Neural cell (in vitro differentiated cells): ENCODE measurements around the gene PFKL. TPM values are rescaled to one million over a fixed set of nuclear protein-coding genes. Genes with fewer than 3 reads are reported as not detected.

Experiments used
- H2AFZ ChIP-seq: fragments of 200-600, 300-800 bp; sonication (generic), shearing (Covaris generic); 2 replicates; pipeline ENCODE4 v1.6.0; 2014; ENCODE audit warnings: low read depth, mild to moderate bottlenecking, antibody characterized with exemption, low read length, moderate library complexity
- H3F3A ChIP-seq: fragments of 200-600 bp; shearing (Covaris generic); 2 replicates; pipeline ENCODE4 v1.6.1; 2016; ENCODE audit warnings: mild to moderate bottlenecking, moderate library complexity, mixed read lengths, antibody characterized with exemption, low read length; ENCODE audit not compliant: insufficient read depth, poor library complexity, severe bottlenecking
- H3K27ac ChIP-seq: fragments of 200-600, 300-800 bp; sonication (generic), shearing (Covaris generic); 2 replicates; pipeline ENCODE4 v1.5.1; 2014; ENCODE audit warnings: mild to moderate bottlenecking, low read length, moderate library complexity
- H3K27me3 ChIP-seq: fragments of 300-800, 200-600 bp; sonication (generic), shearing (Covaris generic); 2 replicates; pipeline ENCODE4 v1.6.0; 2014; ENCODE audit warnings: mild to moderate bottlenecking, low read depth, low read length, moderate library complexity; ENCODE audit not compliant: insufficient read depth
- H3K36me3 ChIP-seq: fragments of 300-800, 200-600 bp; sonication (generic), shearing (Covaris generic); 2 replicates; pipeline ENCODE4 v1.5.1; 2014; ENCODE audit warnings: mild to moderate bottlenecking, antibody characterized with exemption, low read length, moderate library complexity; ENCODE audit not compliant: insufficient read depth
- H3K4me2 ChIP-seq: fragments of 300-800, 200-600 bp; sonication (generic), shearing (Covaris generic); 2 replicates; pipeline ENCODE4 v1.6.0; 2014; ENCODE audit warnings: mild to moderate bottlenecking, low read length
- H3K4me3 ChIP-seq: fragments of 300-800, 200-600 bp; sonication (generic), shearing (Covaris generic); 2 replicates; pipeline ENCODE4 v1.5.1; 2014; ENCODE audit warnings: mild to moderate bottlenecking, low read length, moderate library complexity
- H3K79me2 ChIP-seq: fragments of 200-600 bp; shearing (Covaris generic); replicated peaks from 2 replicates; pipeline ENCODE4 v1.6.0; 2014; ENCODE audit warnings: mild to moderate bottlenecking, low read length, moderate library complexity; ENCODE audit not compliant: insufficient read depth
- H3K9ac ChIP-seq: fragments of 300-800, 200-600 bp; sonication (generic), shearing (Covaris generic); 2 replicates; pipeline ENCODE4 v1.6.1; 2016; ENCODE audit warnings: mild to moderate bottlenecking, low read length, mixed read lengths
- H3K9me2 ChIP-seq: fragments of 200-600 bp; shearing (Covaris generic); 2 replicates; pipeline ENCODE4 v1.6.1; 2016; ENCODE audit warnings: mild to moderate bottlenecking, low read length, mixed read lengths; ENCODE audit not compliant: insufficient read depth
- H3K9me3 ChIP-seq: fragments of 200-600, 300-800 bp; sonication (generic), shearing (Covaris generic); 2 replicates; pipeline ENCODE4 v1.6.1; 2016; ENCODE audit warnings: mild to moderate bottlenecking, mixed run types, low read length, moderate library complexity, mixed read lengths
- H4K20me1 ChIP-seq: fragments of 200-600 bp; shearing (Covaris generic); 2 replicates; pipeline ENCODE4 v1.6.1; 2016; ENCODE audit warnings: mild to moderate bottlenecking, mixed run types; ENCODE audit not compliant: insufficient read depth
- CTCF ChIP-seq: fragments of 450-650 bp; IDR thresholded peaks from 2 replicates; pipeline ENCODE4 v1.5.1; 2014; ENCODE audit warnings: antibody characterized with exemption, mild to moderate bottlenecking, moderate library complexity; ENCODE audit not compliant: poor library complexity, severe bottlenecking
- EP300 ChIP-seq: fragments of 450-650 bp; conservative IDR thresholded peaks from 2 replicates; pipeline ENCODE4 v1.6.1; 2014; ENCODE audit warnings: antibody characterized with exemption, mild to moderate bottlenecking, moderate library complexity; ENCODE audit not compliant: poor library complexity, severe bottlenecking
- EZH2 ChIP-seq: fragments of 200-600, 300-800 bp; shearing (Covaris generic), sonication (generic); IDR thresholded peaks from 2 replicates; pipeline ENCODE4 v1.6.1; 2014; ENCODE audit warnings: antibody characterized with exemption, low read length, borderline replicate concordance, mild to moderate bottlenecking; ENCODE audit not compliant: insufficient read depth, poor library complexity, severe bottlenecking
- MXI1 ChIP-seq: fragments of 450-650 bp; conservative IDR thresholded peaks from 2 replicates; pipeline ENCODE4 v1.6.1; 2014; ENCODE audit warnings: antibody characterized with exemption, mild to moderate bottlenecking; ENCODE audit not compliant: poor library complexity, severe bottlenecking
- POLR2AphosphoS5 ChIP-seq: IDR thresholded peaks from 2 replicates; pipeline ENCODE4 v1.6.1; 2012
- RAD21 ChIP-seq: fragments of 450-650 bp; conservative IDR thresholded peaks from 2 replicates; pipeline ENCODE4 v1.6.1; 2014; ENCODE audit warnings: antibody characterized with exemption, mild to moderate bottlenecking, moderate library complexity
- REST ChIP-seq: IDR thresholded peaks from 2 replicates; pipeline ENCODE4 v1.6.1; 2012; ENCODE audit warnings: borderline replicate concordance
- SMC3 ChIP-seq: fragments of 450-650 bp; conservative IDR thresholded peaks from 2 replicates; pipeline ENCODE4 v1.6.1; 2014; ENCODE audit warnings: antibody characterized with exemption, mild to moderate bottlenecking, moderate library complexity; ENCODE audit not compliant: poor library complexity
- TAF1 ChIP-seq: IDR thresholded peaks from 2 replicates; pipeline ENCODE4 v1.6.1; 2012; ENCODE audit warnings: low read depth
- polyA plus RNA-seq: library from polyadenylated mRNA; depleted of rRNA; stranded (reverse); fragments of >200 nt; gene quantifications from 2 replicates; pipeline ENCODE4 v1.2.3, GENCODE V29; 2014

PFKL gene
- polyA plus RNA-seq, 1 donor from 2014 or later, result 79.6 TPM

GRCh38 chr21:44316277-44316900 is 16.5 kb downstream of the PFKL start:
- H3F3A ChIP-seq, result no peaks in the 10 kb centered on the region
- no peaks in the 10 kb centered on the region for H3K9me3 ChIP-seq
- H3K79me2 ChIP-seq, result no peaks in the 10 kb centered on the region
- H3K27me3 ChIP-seq, result no peaks in the 10 kb centered on the region
- H3K9me2 ChIP-seq, result no peaks in the 10 kb centered on the region
- no peaks in the 10 kb centered on the region for H3K36me3 ChIP-seq
- TF ChIP-seq POLR2AphosphoS5, result no peak
- TF ChIP-seq MXI1, result no peak
- no peak for TF ChIP-seq RAD21
- no peak for TF ChIP-seq EP300
- TF ChIP-seq REST, result no peak
- TF ChIP-seq SMC3, result no peak
- TF ChIP-seq CTCF, result no peak
- TF ChIP-seq EZH2, result no peak
- TF ChIP-seq TAF1, result no peak
- no peaks in the 10 kb centered on the region for H4K20me1 ChIP-seq
- H3K27ac ChIP-seq, result no peak overlapping the region
- no peak overlapping the region for H3K4me3 ChIP-seq
- no peak overlapping the region for H2AFZ ChIP-seq
- no peak overlapping the region for H3K4me2 ChIP-seq
- H3K9ac ChIP-seq, result no peak overlapping the region

- no peaks in the 10 kb centered on the region for H3F3A ChIP-seq
- H2AFZ ChIP-seq, result no peak overlapping the region
- H3K27ac ChIP-seq, result no peak overlapping the region
- H3K9ac ChIP-seq, result no peak overlapping the region
- H3K9me3 ChIP-seq, result no peaks in the 10 kb centered on the region
- no peaks in the 10 kb centered on the region for H3K36me3 ChIP-seq
- H3K4me3 ChIP-seq, result no peak overlapping the region
- no peaks in the 10 kb centered on the region for H4K20me1 ChIP-seq
- H3K79me2 ChIP-seq, result no peaks in the 10 kb centered on the region
- TF ChIP-seq SMC3 (no peak), POLR2AphosphoS5 (no peak), EP300 (no peak), REST (no peak), RAD21 (no peak), MXI1 (no peak), TAF1 (no peak), CTCF (no peak), EZH2 (no peak)
- H3K27me3 ChIP-seq, result no peaks in the 10 kb centered on the region
- H3K4me2 ChIP-seq, result no peak overlapping the region
- no peaks in the 10 kb centered on the region for H3K9me2 ChIP-seq
Observed at GRCh38 chr21:44317241-44317782, 17.5 kb downstream of the PFKL start.
